Spleen (tissue), 7 donors: ENCODE measurements around the gene MED29.
A peak's percentile ranks its signal among the peaks of the same experiment; 100 is the strongest.

ENCODE experiments used
- POLR2A ChIP-seq, 3 donors: fragments of 450-650 bp; IDR thresholded peaks; one replicate each; pipeline ENCODE4 v1.5.1; 2017; ENCODE audit warnings: antibody characterized with exemption in 3 of 3, mild to moderate bottlenecking in 1 of 3
- POLR2AphosphoS5 ChIP-seq, 3 donors: sonication (generic); formaldehyde crosslinking; IDR thresholded peaks; one replicate each; pipeline ENCODE4 v1.5.1; 2017; ENCODE audit warnings: antibody characterized with exemption in 3 of 3
- TF ChIP-seq, protein P1 (sequence below), 11 experiments: fragments of 200-600 bp in 7 of 11; fragments of 450-650 bp in 4 of 11; sonication (generic) in 4 of 11; IDR thresholded peaks in 8 of 11; conservative IDR thresholded peaks in 3 of 11; 1 replicate in 7 of 11; 2 replicates in 4 of 11; pipeline versions ENCODE4 v1.4.0 to v1.8.0; 2016 to 2021; ENCODE audit warnings: antibody characterized with exemption in 11 of 11, inconsistent platforms in 4 of 11, mild to moderate bottlenecking in 1 of 11
- donor health status: DM: no; HTN: no; CAD: no; lungs with moderate emphysema.
- donor health status: DM: no; HTN: no; CAD: no.
- donor health status: DM: no; HTN: no; CAD: no.

DNA sequence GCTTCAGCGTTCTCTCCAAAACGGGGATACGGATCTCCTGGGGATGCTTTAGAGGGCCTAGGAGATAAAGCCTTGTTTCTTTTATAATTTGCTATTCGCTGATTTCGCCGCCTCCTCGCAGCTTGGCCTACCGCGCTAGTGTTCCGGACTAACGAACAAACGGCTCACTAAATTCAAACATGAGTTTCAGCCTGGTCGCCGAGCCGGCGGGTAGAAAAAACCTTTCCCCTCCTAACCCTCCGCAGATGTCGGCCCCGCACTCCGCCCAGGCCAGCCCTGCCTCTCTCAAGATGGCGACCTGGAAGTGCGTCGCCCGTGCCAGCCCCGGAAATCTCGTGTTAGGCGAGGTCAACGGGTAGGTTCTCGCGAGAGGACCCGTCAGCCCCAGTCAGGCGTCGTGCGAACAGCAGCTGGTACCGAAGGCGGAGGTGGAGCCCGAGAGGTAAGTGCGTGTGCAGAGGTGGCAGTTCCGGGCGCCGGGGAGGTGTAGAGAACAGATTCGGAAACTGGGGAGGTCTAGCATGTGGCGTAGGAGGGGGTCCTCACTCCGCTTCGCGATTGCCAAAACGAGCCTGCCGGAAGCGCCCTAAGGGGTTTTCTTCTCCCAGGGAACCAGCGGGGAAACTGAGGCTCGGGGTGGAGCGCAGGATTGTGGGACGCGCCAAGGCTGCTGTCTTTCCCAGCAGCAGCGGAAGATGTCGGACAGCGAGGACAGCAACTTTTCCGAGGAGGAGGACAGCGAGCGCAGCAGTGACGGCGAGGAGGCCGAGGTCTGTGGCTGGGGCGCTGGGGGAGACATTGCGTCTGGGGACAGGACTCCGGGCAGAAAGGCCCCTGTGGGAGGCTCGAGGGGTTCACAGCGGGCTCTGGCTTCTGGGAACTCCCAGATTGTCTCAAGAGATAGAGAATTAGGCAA is 54.3 kb downstream of the MED29 start, which contains the start of gene SUPT5H:
- TF ChIP-seq, protein P1, sequence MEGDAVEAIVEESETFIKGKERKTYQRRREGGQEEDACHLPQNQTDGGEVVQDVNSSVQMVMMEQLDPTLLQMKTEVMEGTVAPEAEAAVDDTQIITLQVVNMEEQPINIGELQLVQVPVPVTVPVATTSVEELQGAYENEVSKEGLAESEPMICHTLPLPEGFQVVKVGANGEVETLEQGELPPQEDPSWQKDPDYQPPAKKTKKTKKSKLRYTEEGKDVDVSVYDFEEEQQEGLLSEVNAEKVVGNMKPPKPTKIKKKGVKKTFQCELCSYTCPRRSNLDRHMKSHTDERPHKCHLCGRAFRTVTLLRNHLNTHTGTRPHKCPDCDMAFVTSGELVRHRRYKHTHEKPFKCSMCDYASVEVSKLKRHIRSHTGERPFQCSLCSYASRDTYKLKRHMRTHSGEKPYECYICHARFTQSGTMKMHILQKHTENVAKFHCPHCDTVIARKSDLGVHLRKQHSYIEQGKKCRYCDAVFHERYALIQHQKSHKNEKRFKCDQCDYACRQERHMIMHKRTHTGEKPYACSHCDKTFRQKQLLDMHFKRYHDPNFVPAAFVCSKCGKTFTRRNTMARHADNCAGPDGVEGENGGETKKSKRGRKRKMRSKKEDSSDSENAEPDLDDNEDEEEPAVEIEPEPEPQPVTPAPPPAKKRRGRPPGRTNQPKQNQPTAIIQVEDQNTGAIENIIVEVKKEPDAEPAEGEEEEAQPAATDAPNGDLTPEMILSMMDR (IDR thresholded peaks at IDR 0.05 in 8 of 11, conservative IDR thresholded peaks at IDR 0.05 in 3 of 11) = peak in 4 of 11 experiments; percentile 15 to 43 (median 30)
- TF ChIP-seq POLR2A (IDR thresholded peaks at IDR 0.05) (peak; percentile 77 to 89 (median 85)), POLR2AphosphoS5 (IDR thresholded peaks at IDR 0.05) (peak; percentile 100)
